Osteocyte (in vitro differentiated cells): Measurements from ENCODE around the gene PTPN23. TPM values are rescaled to one million over a fixed set of nuclear protein-coding genes. Genes with fewer than 3 reads are reported as not detected.
A peak's percentile ranks its signal among the peaks of the same experiment; 100 is the strongest.

Experiments
- DNase-seq: peaks from one replicate; pipeline ENCODE4 v3.0.0; 2021; ENCODE audit warnings: mixed read lengths; ENCODE audit not compliant: unreplicated experiment; ENCODE audit errors: extremely low spot score
- H3K27ac Mint-ChIP-seq: one replicate; pipeline ENCODE4 v1.8.0; 2021; ENCODE audit warnings: mild to moderate bottlenecking, mixed read lengths; ENCODE audit not compliant: unreplicated experiment
- H3K27me3 Mint-ChIP-seq: one replicate; pipeline ENCODE4 v1.8.0; 2021; ENCODE audit warnings: mixed read lengths; ENCODE audit not compliant: unreplicated experiment
- H3K36me3 Mint-ChIP-seq: one replicate; pipeline ENCODE4 v1.8.0; 2021; ENCODE audit warnings: mixed read lengths; ENCODE audit not compliant: unreplicated experiment
- H3K4me1 Mint-ChIP-seq: one replicate; pipeline ENCODE4 v1.8.0; 2021; ENCODE audit warnings: mixed read lengths; ENCODE audit not compliant: unreplicated experiment
- H3K4me3 Mint-ChIP-seq: one replicate; pipeline ENCODE4 v1.8.0; 2021; ENCODE audit warnings: mild to moderate bottlenecking, moderate library complexity, mixed read lengths; ENCODE audit not compliant: unreplicated experiment
- H3K9me3 Mint-ChIP-seq: one replicate; pipeline ENCODE4 v1.8.0; 2021; ENCODE audit warnings: mixed read lengths; ENCODE audit not compliant: unreplicated experiment
- CTCF ChIP-seq: fragments of 200-600 bp; sonication (generic); IDR thresholded peaks from 2 replicates; pipeline ENCODE4 v1.5.0; 2021; ENCODE audit warnings: antibody characterized with exemption, mild to moderate bottlenecking, moderate library complexity
- total RNA-seq: library from RNA; stranded (reverse); gene quantifications from 2 replicates; pipeline ENCODE4 v1.2.1, GENCODE V29; 2021

Gene PTPN23
- total RNA-seq, 1 donor from 2014 or later = 57.7 TPM

- no peak for TF ChIP-seq CTCF
- Mint-ChIP-seq H3K4me3 (no peak overlapping the region), H3K27ac (no peak overlapping the region), H3K36me3 (peaks cover 10% of the 10 kb centered on the region), H3K4me1 (peaks cover 14% of the 10 kb centered on the region), H3K9me3 (no peaks in the 10 kb centered on the region), H3K27me3 (no peaks in the 10 kb centered on the region)
- no peak for DNase-seq
Measured at GRCh38 chr3:47399016-47399415, 18.2 kb downstream of the PTPN23 start.

- Mint-ChIP-seq H3K27me3 (no peaks in the 10 kb centered on the region), H3K4me3 (no peak overlapping the region), H3K36me3 (peaks cover 10% of the 10 kb centered on the region), H3K27ac (no peak overlapping the region), H3K4me1 (peaks cover 9% of the 10 kb centered on the region), H3K9me3 (no peaks in the 10 kb centered on the region)
- no peak for TF ChIP-seq CTCF
- no peak for DNase-seq
Measured at GRCh38 chr3:47399531-47400270, 18.9 kb downstream of the PTPN23 start.

- DNase-seq = no peak
- H3K9me3 Mint-ChIP-seq = no peaks in the 10 kb centered on the region
- no peak overlapping the region for H3K4me3 Mint-ChIP-seq
- TF ChIP-seq CTCF = no peak
- H3K36me3 Mint-ChIP-seq = peaks cover 8% of the 10 kb centered on the region
- H3K4me1 Mint-ChIP-seq = peaks cover 15% of the 10 kb centered on the region
- H3K27me3 Mint-ChIP-seq = no peaks in the 10 kb centered on the region
- H3K27ac Mint-ChIP-seq = no peak overlapping the region
Measured at GRCh38 chr3:47404431-47404876, 23.6 kb downstream of the PTPN23 start.

- Mint-ChIP-seq H3K4me1 (peaks cover 15% of the 10 kb centered on the region), H3K9me3 (no peaks in the 10 kb centered on the region), H3K27me3 (no peaks in the 10 kb centered on the region), H3K4me3 (no peak overlapping the region), H3K36me3 (peaks cover 6% of the 10 kb centered on the region), H3K27ac (peak overlapping the region; percentile 70)
- no peak for DNase-seq
- no peak for TF ChIP-seq CTCF
Measured at GRCh38 chr3:47404955-47405790, 24.4 kb downstream of the PTPN23 start.
